ENCODE data around the gene LGALS7.
"Not testable (repeated sequence)": the region's sequence is repeated elsewhere in the genome, so short reads cannot be mapped to it uniquely, and the experiment has no call there.

The LGALS7 gene

DNA sequence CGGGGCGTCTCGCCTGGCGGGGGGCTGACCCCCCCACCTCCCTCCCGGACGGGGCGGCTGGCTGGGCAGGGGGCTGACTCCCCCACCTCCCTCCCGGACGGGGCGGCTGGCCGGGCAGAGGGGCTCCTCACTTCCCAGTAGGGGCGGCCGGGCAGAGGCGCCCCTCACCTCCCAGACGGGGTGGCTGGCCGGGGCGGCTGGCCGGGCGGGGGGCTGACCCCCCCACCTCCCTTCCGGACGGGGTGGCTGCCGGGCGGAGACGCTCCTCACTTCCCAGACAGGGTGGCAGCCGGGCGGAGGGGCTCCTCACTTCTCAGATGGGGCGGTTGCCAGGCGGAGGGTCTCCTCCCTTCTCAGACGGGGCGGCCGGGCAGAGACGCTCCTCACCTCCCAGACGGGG is 24.5 kb upstream of the LGALS7 start:
- not testable (repeated sequence) for DNase-seq

DNA sequence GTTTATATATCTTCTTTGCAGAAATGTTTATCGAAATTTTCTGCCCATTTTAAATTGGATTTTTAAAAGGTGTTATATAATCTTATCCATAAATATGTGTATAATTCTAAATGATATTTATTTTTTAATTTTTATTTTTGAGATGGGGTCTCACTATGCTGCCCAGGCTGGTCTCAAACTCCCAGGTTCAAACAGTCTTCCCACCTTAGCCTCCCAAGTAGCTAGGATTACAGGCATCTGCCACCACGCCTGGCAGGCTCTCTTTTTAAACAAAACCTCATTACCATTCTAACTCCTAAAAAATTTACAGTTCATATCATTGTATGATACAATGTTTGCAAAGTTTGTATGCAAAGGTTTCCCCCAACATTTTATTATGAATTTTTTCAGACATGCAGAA is 22.8 kb upstream of the LGALS7 start:
- no peak for DNase-seq

GRCh38 chr19:38795549-38795948 is 22.2 kb upstream of the LGALS7 start:
- no peak for DNase-seq

GRCh38 chr19:38793671-38794070 is 20.4 kb upstream of the LGALS7 start:
- DNase-seq = no peak

DNA sequence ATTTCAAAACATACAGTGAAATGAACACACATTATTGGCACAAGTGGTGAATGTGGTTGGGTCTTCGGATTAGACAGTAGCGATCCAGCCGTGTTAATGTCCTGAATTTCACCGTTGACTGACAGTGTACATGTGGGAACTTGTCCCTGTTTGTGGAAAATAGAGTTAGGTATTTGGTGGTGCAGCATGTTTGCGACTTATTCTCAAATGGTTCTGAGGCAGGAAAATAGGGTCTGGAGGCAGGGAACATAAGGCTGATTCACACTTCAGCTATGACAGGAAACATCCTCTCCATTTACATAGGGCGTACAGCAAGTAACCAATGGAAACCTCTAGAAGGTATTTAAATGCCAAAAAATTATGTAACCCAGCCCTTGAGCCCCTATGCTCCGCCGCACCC is 19.9 kb upstream of the LGALS7 start:
- no peak for DNase-seq

DNA sequence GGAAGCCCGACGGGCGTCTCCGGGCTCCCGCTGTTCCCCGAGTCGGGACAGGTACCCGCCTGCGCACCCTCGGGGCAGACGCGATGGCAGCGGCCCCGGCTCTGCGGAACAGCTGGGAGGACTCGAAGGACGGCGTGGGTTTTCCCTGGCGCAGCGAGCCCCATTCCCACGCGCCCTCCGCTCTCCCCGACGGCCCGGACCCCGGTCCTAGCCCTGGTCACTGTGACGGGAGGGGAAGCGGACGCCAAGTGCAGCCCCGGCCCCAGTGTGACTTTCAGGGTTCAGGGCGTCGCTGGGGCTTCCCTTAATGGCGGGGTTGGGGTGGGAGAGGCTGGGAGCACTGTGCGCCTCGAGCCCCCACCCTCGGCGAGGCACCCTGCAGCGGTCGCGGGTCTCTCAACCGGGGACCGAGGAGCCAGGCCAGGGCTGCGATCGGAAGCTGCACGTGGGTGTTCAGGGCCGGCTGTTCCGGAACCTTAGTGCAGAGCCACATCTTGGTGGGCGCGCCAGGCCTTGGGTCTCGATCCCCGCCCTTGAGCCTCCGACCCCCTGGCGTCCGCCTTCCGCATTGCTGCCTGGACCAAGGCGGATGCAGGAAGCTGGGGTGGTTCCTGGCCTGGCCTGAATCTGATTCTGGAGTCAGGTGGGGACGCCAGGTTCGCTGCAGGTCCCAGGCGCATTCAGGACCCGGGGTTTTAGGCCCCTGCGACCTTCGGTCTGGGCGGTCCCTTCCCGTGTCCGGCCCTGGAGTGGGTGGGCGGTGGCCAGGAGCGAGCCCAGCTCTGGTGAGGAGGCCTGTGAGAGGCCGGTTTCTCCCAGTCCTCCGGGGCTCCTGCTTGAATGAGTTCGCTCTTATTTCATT is 19.2 kb upstream of the LGALS7 start:
- DNase-seq = no peak

DNA sequence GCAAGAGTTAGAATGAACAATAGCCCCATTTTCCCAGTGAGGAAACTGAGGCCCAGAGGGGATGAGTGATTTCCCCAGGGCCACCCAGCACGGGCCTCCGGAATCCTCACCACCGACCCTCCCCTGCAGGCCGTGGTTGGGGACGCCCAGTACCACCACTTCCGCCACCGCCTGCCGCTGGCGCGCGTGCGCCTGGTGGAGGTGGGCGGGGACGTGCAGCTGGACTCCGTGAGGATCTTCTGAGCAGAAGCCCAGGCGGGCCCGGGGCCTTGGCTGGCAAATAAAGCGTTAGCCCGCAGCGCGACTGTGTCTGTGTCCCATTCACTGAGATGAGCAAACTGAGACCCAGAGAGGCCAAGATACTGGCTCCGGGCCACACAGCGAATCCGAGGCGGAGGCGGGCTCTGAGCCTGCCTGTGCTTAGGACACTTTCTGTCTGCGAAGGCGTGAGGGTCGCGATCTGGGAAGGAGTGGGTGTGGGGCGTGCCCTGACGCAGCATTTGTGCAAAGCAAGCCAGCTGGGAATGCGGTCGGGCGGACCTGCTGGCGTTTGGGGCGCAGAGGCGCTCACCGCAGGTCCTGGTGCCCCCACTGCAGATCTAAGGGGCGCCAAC is 18.2 kb upstream of the LGALS7 start:
- DNase-seq = not testable (repeated sequence)

DNA sequence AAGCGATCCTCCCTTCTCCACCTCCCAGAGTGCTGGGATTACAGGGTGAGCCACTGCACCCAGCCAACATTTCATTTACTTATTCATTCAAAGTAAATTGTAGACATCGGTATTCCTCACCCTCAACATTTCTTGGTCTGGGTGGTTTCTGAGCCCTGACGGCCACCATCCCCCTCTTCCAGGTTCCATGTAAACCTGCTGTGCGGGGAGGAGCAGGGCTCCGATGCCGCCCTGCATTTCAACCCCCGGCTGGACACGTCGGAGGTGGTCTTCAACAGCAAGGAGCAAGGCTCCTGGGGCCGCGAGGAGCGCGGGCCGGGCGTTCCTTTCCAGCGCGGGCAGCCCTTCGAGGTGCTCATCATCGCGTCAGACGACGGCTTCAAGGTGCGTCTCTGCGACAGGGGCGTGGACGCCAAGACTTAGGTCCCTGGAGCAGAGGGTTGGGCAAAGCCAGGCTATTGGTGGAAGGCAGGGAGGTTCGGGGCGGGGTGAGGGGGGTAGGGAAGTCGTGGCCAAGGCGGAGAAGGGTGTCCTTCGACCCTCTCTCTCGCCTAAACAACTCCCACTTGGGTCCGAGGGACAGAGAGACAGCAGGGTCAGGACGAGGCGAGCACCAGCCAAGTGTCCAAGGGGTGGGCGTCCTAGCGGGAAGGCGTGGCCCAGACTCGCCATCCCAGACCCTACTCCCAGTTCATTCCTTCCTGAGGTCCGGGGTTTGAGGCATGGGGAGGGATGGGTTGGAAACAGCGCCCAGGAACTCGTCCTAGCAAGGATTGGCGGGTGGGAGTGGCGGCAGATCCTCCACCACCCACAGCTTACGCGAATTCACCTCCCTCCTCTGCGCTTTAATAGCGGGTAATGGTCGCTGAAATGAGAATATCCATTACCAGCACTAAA is 17.4 kb upstream of the LGALS7 start:
- not testable (repeated sequence) for DNase-seq

- no peak for DNase-seq
Observed at GRCh38 chr19:38788478-38789243, 15.3 kb upstream of the LGALS7 start, which contains the start of gene LGALS7B. TSS of gene LGALS7B (plus strand) at chr19:38789200. CDS start at chr19:38789227, 27 bp downstream.

DNA sequence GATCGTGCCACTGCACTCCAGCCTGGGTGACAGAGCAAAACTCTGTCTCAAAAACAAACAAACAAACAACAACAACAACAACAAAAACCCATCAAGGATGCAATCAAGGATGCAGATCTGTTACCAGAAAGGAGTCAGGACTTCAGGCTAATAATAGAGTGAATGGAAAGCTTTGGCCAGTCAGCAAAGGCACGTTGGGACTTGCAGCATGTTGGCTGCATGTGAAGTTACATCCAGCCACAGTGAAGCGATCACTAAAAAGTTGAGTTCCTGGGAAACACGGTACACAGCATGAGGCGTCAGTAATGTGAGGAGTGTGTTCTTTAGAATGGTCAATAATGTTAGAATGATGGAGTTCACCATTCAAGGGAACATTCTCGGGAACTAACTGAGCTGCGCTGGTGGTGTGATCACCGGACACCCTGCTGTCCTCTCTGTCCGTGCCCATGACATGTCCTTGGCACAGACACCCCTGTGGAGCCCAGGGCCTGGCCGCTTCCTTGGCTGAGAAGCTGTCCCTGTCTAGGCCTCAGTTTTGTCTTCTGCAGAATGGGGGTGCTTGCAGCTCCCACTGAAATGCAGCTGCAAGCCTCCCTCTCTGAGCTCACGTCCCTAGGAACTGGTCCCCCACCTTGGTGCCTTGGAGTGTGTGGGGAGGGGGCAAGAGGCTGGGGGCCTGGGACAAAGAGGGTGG is 13.4 kb upstream of the LGALS7 start:
- DNase-seq = no peak

- DNase-seq = not testable (repeated sequence)
Observed at GRCh38 chr19:38786061-38786460, 12.7 kb upstream of the LGALS7 start.

- no peak for DNase-seq
Observed at GRCh38 chr19:38785187-38785699, 11.9 kb upstream of the LGALS7 start.

- DNase-seq = no peak
Observed at GRCh38 chr19:38784224-38784623, 10.9 kb upstream of the LGALS7 start.

GRCh38 chr19:38782212-38782611 is 8.9 kb upstream of the LGALS7 start:
- DNase-seq = not testable (repeated sequence)

DNA sequence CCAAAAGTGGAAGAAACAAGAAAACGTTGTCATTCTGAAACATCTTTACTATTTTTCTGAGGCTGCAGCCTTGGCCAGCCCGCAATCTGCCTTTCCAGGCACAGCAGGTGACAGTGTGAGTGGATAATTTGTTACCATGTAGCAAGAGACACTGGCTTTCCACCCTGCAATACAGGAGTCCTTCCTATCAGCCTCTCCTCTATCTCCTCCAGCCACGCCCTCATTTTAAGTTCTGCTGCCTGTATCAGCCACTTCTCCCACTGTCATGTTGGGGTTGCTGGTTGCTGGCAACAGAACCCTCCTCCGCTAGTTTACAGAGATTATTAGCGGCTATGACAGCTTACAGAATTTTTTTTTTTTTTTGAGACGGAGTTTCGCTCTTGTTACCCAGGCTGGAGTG is 7.7 kb upstream of the LGALS7 start:
- DNase-seq = no peak

DNA sequence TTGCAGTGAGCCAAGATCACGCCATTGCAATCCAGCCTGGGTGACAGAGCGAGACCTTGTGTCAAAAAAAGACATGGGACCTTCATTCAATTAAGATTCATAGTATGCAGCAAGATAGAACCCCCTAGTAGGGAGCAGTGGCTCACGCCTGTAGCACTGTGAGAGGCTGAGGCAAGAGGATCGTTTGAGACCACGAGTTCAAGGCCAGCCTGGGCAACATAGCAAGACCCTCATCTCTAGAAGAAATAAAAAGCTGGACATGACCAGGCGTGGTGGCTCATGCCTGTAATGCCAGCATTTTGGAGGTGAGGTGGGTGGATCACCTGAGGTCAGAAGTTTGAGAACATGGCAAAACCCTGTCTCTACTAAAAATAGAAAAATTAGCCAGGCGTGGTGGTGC is 7.1 kb upstream of the LGALS7 start:
- no peak for DNase-seq

GRCh38 chr19:38778733-38779132 is 5.4 kb upstream of the LGALS7 start:
- DNase-seq = no peak

DNA sequence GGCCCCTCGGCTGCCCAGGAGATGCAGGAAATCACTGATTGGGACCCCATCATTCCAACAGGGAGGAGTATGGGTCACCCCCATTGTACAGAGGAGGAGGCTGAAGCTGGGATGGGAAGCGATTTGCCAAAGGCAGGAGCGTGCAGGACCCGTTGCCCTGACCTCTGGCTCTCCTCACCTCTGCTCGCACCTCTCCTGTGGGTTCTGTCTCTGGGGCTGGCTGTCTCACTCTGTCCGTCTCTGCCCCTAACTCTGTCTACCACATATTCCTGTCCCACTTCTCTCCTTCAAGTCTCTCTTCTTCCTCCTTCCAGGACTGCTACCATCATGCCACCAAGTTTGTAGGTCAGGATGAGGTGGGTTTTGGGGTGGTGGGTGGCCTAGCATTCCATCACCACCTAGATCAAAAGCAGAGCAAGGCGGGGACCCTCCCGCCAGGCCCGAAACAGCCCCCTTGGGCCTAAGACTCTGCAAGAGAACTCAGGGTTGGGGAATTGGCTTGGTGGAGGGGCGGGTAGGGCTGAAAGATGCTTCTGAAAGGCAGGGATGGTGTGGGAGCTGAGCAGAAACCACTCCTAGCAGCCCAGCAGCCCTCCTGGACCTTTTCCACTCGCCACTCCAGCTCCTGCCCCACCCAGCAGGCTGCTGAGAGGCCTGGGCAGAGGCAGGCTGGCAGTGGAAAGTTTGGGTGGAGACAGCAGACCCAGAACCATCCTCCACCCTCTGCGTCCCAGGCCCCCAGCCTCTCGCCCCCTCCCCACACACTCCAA is 1.0 kb upstream of the LGALS7 start:
- DNase-seq = no peak

GRCh38 chr19:38771569-38771968 is 1.7 kb downstream of the LGALS7 start:
- DNase-seq = not testable (repeated sequence)

DNA sequence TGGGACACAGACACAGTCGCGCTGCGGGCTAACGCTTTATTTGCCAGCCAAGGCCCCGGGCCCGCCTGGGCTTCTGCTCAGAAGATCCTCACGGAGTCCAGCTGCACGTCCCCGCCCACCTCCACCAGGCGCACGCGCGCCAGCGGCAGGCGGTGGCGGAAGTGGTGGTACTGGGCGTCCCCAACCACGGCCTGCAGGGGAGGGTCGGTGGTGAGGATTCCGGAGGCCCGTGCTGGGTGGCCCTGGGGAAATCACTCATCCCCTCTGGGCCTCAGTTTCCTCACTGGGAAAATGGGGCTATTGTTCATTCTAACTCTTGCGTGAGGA is 2.4 kb downstream of the LGALS7 start:
- DNase-seq = not testable (repeated sequence)

Measured in inflammatory macrophage treated with lipopolysaccharide for 4 hours (primary cell).